GM19025 (cell line): ENCODE measurements around the gene MUC6.

Source experiments
- ATAC-seq: cut with Tn5 transposase; IDR thresholded peaks from one replicate; pipeline ENCODE4 v1.9.1; 2021; ENCODE audit warnings: mild to moderate bottlenecking, low read depth, moderate library complexity; ENCODE audit not compliant: unreplicated experiment

The MUC6 gene

GRCh38 chr11:1036303-1036923 lies at the start of gene MUC6:
Gene MUC6 (minus strand): TSS chr11:1036718. CDS start chr11:1036655, 63 bp downstream.
- ATAC-seq, result no peak

GRCh38 chr11:1085440-1086170 lies 49.1 kb upstream of the MUC6 start:
- no peak for ATAC-seq

GRCh38 chr11:1084561-1085439 lies 48.3 kb upstream of the MUC6 start:
- no peak for ATAC-seq

- no peak for ATAC-seq
Measured at GRCh38 chr11:1083621-1084551, 47.4 kb upstream of the MUC6 start.

GRCh38 chr11:1082728-1083620 lies 46.5 kb upstream of the MUC6 start:
- ATAC-seq, result no peak

- ATAC-seq, result no peak
Measured at GRCh38 chr11:1082346-1082727, 45.8 kb upstream of the MUC6 start.

GRCh38 chr11:1081601-1082311 lies 45.2 kb upstream of the MUC6 start:
- no peak for ATAC-seq

- no peak for ATAC-seq
Measured at GRCh38 chr11:1078191-1078601, 41.7 kb upstream of the MUC6 start.

GRCh38 chr11:1077417-1078119 lies 41.0 kb upstream of the MUC6 start:
- ATAC-seq, result no peak

GRCh38 chr11:1077033-1077416 lies 40.5 kb upstream of the MUC6 start:
- no peak for ATAC-seq

GRCh38 chr11:1076061-1076665 lies 39.6 kb upstream of the MUC6 start:
- no peak for ATAC-seq

- ATAC-seq, result no peak
Measured at GRCh38 chr11:1075341-1075911, 38.9 kb upstream of the MUC6 start.

- no peak for ATAC-seq
Measured at GRCh38 chr11:1074244-1075221, 38.0 kb upstream of the MUC6 start, which contains the start of gene MUC2. Gene MUC2 (plus strand): TSS chr11:1074874.

GRCh38 chr11:1073851-1074243 lies 37.3 kb upstream of the MUC6 start:
- no peak for ATAC-seq

- ATAC-seq, result no peak
Measured at GRCh38 chr11:1073261-1073724, 36.8 kb upstream of the MUC6 start.

GRCh38 chr11:1072821-1073231 lies 36.3 kb upstream of the MUC6 start:
- ATAC-seq, result no peak
